Stimulated activated CD4-positive, alpha-beta T cell treated with anti-CD3 and anti-CD28 coated beads, Interleukin-4, amount 100 ng/mL, for 48 hours (primary cell): ENCODE data around the gene ELN.
"Not testable (repeated sequence)": the region's sequence is repeated elsewhere in the genome, so short reads cannot be mapped to it uniquely, and the experiment has no call there.

Experiments
- DNase-seq, 2 donors: peaks; one replicate each; pipeline ENCODE4 v3.0.0-alpha.2; 2020; ENCODE audit warnings: low read depth in 2 of 2

The ELN gene

DNA sequence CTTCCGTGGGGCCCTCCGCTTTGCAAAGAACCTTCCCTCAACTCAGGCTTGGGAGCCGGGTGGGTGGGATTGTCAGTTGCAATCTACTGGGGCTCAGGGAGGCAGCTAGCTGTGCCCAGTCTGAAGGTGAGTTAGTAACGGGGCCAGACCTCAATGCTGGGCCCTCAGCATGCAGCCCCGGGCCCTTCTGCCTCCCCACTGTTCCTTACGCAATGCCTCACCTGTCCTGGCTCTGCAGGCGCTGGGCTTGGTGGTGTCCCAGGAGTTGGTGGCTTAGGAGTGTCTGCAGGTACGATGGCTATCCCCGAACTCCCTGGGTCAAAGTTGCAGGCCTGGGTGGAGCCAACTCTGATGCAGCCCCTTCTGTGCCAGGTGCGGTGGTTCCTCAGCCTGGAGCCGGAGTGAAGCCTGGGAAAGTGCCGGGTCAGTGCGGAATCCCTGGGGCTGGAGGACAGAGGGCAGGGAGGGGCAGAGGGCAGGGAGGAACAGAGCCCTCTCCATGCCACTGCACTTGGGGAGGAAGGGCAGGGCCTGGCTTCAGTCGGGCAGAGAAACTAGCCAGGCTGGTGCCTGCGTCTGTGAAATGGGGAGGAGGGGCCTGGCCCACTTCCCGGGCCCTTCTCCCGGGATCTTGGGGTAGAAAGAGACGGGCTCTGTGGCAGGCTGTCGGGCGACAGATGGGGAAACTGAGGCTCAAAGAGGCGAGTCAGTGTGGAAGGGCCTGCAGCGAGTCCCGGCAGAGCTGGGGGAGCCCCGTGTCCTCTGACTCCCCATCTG, 15.0 kb downstream of the ELN start:
- DNase-seq, result no peak

DNA sequence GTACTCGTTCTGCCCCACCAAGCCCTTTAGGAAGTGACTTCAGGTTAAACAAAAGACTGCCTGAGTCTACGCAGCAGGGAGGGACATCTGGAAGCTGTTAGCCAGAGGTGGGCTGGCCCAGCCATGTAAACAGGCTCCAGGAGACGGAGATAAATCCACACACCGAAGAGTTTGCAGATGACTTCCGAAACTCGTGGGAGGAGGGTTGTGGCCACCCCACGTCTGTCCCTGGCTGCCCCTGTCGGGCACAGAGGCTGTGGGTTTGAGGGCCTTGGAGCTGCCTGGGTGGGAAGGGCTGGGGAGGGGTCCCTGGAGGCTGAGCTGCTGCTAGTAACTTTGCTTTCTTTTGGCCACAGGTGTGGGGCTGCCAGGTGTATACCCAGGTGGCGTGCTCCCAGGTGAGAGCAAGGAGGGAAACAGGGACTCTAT, 15.6 kb downstream of the ELN start:
- DNase-seq, result no peak

DNA sequence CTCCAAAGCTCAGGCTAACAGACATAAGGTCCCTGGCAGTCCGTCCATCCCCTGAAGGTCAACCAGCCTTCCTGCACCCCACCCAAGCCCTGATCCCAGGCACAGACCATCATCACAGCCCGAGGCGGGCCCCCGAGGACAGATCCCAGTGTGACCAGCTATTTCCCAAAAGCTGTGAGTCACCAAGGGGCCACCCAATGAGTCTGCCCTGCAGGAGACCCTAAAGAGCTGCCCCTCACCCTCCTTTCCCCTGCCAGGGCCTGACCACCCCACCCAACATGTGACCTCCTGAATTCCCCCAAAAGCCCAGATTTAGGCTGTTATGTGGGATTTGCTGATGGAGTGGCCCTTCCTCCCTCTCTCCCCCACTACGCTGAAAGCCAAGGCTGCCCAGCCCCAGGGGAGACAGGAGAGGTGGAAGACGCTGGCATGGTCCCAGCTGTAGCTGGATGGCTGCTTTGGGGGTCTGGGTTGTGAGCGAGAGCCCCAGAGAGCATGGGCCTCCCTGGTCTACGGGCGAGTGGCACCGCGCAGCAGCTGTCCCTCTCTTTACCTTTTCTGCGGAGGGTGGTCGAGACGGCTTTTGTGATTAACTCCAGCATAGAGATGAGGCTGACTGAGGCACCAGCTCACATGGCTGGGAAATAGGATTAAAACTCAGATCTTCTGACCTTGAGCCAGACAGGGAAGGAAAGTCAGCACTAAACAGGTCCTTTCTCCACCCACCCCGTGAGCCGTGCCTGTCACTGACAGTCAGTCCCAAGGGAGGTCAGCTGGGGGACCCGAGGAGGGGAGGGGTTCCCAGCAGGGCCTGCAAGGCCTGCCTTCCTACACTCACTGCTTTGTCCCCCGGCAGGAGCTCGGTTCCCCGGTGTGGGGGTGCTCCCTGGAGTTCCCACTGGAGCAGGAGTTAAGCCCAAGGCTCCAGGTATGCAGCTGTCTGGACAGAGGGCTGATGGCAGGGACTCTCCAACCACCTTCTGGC, 16.7 kb downstream of the ELN start:
- DNase-seq, result no peak

GRCh38 chr7:74046581-74046980, 18.6 kb downstream of the ELN start:
- not testable (repeated sequence) for DNase-seq

GRCh38 chr7:74047804-74048380, 19.9 kb downstream of the ELN start:
- DNase-seq, result no peak

DNA sequence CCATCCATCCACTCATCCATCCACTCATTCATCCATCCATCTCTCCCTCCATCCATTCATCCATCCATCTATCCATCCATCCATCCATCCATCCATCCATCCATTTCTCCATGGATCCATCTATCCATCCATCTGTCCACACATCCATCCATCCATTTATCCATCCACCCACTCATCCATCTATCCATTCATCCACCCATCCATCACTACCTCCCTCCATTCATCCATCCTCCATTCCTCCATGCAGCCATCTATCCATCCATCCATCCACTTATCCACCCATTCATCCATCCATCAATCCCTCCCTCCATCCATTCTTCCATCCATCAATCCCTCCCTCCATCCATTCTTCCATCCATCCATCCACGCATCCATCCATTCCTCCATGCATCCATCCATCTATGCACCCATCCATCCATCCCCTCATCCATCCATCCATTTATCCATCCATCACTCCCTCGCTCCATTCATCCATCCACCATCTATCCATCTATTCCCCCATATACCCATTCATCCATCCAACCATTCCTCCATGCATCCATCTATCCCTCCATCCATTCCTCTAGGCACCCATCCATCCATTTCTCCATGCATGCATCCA, 21.1 kb downstream of the ELN start:
- DNase-seq, result no peak

GRCh38 chr7:74049997-74050798, 22.2 kb downstream of the ELN start:
- no peak for DNase-seq

DNA sequence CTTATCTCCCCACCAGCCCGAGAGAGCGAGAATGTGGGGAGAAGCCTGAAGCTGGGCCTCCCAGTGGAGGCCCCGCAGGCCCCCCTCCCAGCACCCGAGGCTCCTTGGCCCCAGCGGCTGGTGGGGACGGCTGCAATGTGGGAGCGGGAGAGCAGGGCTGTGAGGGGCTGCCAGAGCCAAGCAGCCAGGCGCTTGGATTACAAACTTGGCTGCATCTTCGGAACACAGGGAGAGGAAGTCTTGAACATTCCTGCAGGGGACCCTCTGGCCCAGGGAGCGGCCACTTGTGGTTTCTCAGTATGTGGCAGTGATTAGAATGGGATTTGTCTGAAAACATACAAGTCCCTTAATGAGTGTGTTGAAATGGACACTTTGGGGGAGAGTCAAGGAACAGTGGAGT, 23.2 kb downstream of the ELN start:
- no peak for DNase-seq

DNA sequence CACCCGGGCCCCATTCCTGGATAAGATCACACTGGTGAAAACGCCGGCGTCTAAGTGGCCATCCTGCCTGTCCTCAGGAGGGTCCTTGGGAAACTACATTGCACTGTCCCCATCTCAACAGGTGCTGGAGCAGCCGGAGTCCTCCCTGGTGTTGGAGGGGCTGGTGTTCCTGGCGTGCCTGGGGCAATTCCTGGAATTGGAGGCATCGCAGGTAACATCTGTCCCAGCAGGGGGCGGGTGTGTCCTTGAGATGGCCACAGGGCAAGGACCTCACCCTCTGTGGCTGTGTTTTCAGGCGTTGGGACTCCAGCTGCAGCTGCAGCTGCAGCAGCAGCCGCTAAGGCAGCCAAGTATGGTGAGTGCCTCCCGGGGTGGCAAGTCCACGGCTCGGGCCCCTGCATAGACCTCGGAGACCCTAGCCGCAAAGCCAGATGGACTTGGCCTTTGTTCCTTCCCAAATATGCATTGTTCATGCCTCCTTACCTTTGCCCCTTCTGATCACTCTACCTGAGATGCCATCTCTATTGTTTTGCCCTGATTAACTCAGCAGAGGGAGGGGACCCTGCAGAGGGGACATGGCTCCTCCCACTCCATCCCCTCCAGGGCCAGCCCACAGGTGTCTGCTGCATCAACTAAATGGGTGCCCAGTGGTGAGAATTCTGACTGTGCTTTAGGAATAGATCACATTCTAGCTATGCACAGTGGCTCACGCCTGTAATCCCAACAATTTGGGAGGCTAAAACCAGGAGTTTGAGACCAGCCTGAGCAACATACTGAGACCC, 23.8 kb downstream of the ELN start:
- no peak for DNase-seq

- DNase-seq, result no peak
These were observed 24.7 kb downstream of the ELN start for GRCh38 chr7:74052628-74053027.

- no peak for DNase-seq
These were observed 25.7 kb downstream of the ELN start for GRCh38 chr7:74053589-74054186.

DNA sequence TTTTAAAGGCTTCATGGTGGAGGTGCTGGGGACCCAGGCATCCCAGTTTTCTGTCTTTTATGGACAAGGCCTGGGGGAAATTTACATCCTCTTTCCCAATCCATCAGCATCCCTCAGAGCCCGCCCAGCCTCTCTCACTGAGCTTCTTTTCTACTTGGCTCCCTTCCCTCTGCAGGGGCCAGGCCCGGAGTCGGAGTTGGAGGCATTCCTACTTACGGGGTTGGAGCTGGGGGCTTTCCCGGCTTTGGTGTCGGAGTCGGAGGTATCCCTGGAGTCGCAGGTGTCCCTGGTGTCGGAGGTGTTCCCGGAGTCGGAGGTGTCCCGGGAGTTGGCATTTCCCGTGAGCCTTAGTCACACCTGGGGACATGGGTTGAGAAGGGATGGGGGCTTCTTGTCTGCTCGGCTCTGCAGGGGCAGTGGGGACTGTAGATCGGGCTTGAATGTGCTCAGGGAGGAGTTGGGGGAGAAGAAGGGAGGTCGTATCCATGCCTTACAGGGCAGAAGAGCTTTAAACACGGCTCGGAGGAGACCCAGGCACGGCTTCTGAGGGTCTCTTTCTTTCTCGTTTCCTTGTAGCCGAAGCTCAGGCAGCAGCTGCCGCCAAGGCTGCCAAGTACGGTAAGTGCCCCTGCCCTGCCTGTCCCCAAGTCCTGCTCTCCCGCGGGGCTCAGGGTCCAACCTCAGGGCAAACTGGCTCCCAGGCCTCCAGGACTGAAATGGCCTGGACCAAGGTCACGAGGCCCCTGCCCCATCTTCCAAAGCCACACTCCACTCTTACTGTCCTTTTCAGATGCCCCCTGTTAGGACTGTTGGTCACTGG, 28.3 kb downstream of the ELN start:
- DNase-seq, result no peak

DNA sequence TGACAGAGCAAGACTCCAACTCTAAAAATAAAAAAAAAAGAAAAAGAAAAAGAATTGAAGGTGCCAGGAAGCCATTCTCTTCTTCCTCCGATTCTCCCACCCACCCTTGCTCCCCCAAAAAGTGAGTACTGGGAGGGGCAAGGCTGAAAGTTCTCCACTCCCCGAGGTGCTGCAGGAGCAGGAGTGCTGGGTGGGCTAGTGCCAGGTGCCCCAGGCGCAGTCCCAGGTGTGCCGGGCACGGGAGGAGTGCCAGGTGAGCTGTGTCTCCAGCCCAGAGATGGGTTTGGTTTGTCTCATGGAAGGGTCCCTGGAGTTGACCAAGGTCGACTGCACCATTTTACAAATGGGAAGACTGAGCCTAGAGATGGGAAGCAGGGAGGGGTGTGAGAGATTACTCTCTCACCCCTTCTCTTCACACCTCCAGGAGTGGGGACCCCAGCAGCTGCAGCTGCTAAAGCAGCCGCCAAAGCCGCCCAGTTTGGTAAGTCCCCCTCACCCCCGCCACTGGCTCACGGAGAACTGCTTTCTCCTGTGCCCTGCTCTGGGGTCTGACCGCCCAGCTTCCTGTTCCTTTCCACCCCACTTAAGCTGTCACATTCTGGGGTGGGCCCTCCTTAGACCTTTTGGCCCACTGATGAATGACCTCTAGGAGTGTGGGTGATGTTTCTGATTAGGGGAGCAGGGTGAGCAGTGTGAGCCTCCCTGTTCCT, 29.4 kb downstream of the ELN start:
- DNase-seq, result no peak

DNA sequence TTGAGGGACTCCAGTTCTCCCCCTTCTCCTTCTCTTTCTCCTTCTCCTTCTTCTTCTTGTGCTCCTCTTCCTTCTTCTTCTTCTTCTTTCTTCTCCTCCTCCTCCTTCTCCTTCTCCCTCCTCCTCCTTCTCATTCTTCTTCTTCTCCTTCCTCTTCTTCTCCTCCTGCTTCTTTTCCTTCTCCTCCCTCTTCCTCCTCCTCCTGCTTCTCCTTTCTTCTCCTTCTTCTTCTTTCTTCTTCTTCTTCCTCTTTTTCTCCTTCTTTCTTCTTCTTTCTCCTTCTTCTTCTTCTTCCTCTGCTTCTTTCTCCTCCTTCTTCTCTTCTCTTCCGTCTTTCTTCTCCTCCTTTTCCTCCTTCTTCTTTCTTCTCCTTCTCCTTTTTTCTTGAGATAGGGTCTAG, 30.0 kb downstream of the ELN start:
- DNase-seq, result no peak

- no peak for DNase-seq
These were observed 30.5 kb downstream of the ELN start for GRCh38 chr7:74058486-74058885.

DNA sequence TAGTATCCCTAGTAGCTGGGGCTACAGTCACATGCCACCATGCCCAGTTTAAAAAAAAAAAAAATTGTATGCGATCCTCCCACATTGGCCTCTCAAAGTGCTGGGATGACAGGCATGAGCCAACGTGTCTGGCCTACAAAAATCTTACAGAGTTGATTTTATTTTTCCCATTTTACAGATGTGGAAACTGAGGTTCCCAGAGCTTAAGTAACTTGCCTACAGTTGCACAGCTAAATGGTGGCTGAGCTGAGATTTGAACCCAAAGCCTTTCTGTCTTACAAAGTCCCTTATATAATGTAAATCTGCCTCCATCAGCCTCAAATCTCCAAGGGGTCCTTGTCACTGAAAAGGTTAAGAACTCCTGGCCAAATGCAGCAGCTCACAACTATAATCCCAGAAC, 31.1 kb downstream of the ELN start:
- no peak for DNase-seq

DNA sequence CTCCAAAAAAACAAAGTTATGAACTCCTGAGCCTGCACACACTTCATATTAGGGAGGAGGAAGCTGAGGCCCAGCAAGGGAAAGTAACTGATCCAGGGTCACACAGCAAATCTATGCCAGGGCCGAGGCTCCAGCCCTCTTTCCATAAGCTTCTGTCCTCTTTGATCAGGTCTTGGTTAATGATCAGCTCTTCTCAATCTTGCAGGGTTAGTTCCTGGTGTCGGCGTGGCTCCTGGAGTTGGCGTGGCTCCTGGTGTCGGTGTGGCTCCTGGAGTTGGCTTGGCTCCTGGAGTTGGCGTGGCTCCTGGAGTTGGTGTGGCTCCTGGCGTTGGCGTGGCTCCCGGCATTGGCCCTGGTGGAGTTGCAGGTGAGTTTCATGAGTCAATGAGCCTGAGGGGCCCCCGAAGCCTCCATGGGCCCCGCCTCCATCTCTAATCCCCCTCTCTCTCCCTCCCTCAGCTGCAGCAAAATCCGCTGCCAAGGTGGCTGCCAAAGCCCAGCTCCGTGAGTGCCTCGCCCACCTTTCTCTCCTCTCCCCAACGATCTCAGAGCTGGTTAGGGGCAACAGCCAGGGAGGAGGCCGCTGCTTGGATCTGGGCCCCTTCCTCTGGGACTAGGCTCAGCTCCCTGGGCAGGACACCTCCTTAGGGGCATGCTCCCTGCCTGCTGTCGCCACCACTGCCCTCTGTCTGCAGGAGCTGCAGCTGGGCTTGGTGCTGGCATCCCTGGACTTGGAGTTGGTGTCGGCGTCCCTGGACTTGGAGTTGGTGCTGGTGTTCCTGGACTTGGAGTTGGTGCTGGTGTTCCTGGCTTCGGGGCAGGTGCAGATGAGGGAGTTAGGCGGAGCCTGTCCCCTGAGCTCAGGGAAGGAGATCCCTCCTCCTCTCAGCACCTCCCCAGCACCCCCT, 32.0 kb downstream of the ELN start:
- no peak for DNase-seq
